Testis (tissue), 3 donors: ENCODE measurements around the gene MOB2. TPM values are rescaled to one million over a fixed set of nuclear protein-coding genes. Genes with fewer than 3 reads are reported as not detected.

Experiments used
- DNase-seq: peaks from one replicate; pipeline ENCODE4 v3.0.0-alpha.2; 2019
- H3K27ac ChIP-seq, 2 donors: fragments of 200-600 bp; sonication (generic); one replicate each; pipeline ENCODE4 v1.5.1; 2019
- H3K27me3 ChIP-seq: fragments of 200-600 bp; sonication (generic); one replicate; pipeline ENCODE4 v1.5.1; 2019
- H3K36me3 ChIP-seq: fragments of 200-600 bp; sonication (generic); one replicate; pipeline ENCODE4 v1.5.1; 2017; ENCODE audit warnings: low read depth; ENCODE audit errors: missing control alignments
- H3K4me1 ChIP-seq: fragments of 200-600 bp; sonication (generic); one replicate; pipeline ENCODE4 v1.5.1; 2019
- H3K4me3 ChIP-seq, 2 donors: fragments of 200-600 bp; sonication (generic); one replicate each; pipeline ENCODE4 v1.5.1; 2017 to 2019
- H3K9me3 ChIP-seq: fragments of 200-600 bp; sonication (generic); one replicate; pipeline ENCODE4 v1.5.1; 2017
- CTCF ChIP-seq, 3 experiments: fragments of 450-650 bp in 2 of 3; fragments of 200-600 bp in 1 of 3; sonication (generic) in 1 of 3; IDR thresholded peaks; one replicate each; pipeline ENCODE4 v1.5.1; 2016 to 2019; ENCODE audit warnings: antibody characterized with exemption in 3 of 3, mild to moderate bottlenecking in 2 of 3, moderate library complexity in 1 of 3
- POLR2A ChIP-seq: fragments of 450-650 bp; IDR thresholded peaks from one replicate; pipeline ENCODE4 v1.6.1; 2017; ENCODE audit warnings: antibody characterized with exemption, mild to moderate bottlenecking, moderate library complexity
- WGBS, 2 donors: methylation state at CpG; one replicate each; pipeline ENCODE4 v1.1.5; 2018; 5-methylcytosine and 5-hydroxymethylcytosine counted together
- intact Hi-C: fragments of 100-400 bp; cut with DNase I; formaldehyde crosslinking; loops from one replicate; pipeline ENCODE4 v1.15.1; 2023; ENCODE audit warnings: low total_unique reads
- polyA plus RNA-seq: library from polyadenylated mRNA; stranded (reverse); fragments of 350-450 nt; fragmentation: Illumina TruSeq; extraction: RNeasy Lipid Tissue Mini Kit (QIAGEN cat#74804); gene quantifications from one replicate; pipeline ENCODE4 v1.2.3, GENCODE V29; 2014; ENCODE audit warnings: low read depth, low replicate concordance; ENCODE audit not compliant: insufficient read depth
- total RNA-seq, 2 donors: library from RNA; depleted of rRNA; stranded (reverse); fragments of >200 nt; gene quantifications; one replicate each; pipeline ENCODE4 v1.2.3, GENCODE V29; 2016

The MOB2 gene
- total and polyA plus RNA-seq, 3 donors from 2014 or later, result 41.5 to 57.7 (median 46.8) TPM

- H3K36me3 ChIP-seq, result no peaks in the 10 kb centered on the region
- H3K4me1 ChIP-seq, result peaks cover 2% of the 10 kb centered on the region
- intact Hi-C loops, result no loop called here
- no peak overlapping the region for H3K27ac ChIP-seq
- 89 to 93% methylated on average over 12 of the region's 12 CpGs for WGBS, 2 donors
- H3K27me3 ChIP-seq, result no peaks in the 10 kb centered on the region
- DNase-seq, result no peak
- H3K4me3 ChIP-seq, result no peak overlapping the region
- no peaks in the 10 kb centered on the region for H3K9me3 ChIP-seq
- no peak for TF ChIP-seq POLR2A
Measured at GRCh38 chr11:1475841-1476240, 10.7 kb downstream of the MOB2 start.

GRCh38 chr11:1473786-1474185 lies 12.8 kb downstream of the MOB2 start:
- no peaks in the 10 kb centered on the region for H3K27me3 ChIP-seq
- no peaks in the 10 kb centered on the region for H3K36me3 ChIP-seq
- no peak for DNase-seq
- intact Hi-C loops, result no loop called here
- no peaks in the 10 kb centered on the region for H3K9me3 ChIP-seq
- WGBS, 2 donors, result 93 to 97% methylated on average over 21 of the region's 22 CpGs
- no peak overlapping the region for H3K27ac ChIP-seq
- H3K4me3 ChIP-seq, result no peak overlapping the region
- no peaks in the 10 kb centered on the region for H3K4me1 ChIP-seq
- TF ChIP-seq CTCF (IDR thresholded peaks at IDR 0.05), result no peak
- TF ChIP-seq POLR2A, result no peak

- DNase-seq, result no peak
- Histone ChIP-seq H3K4me1 (peaks cover 3% of the 10 kb centered on the region), H3K27me3 (no peaks in the 10 kb centered on the region), H3K27ac (no peak overlapping the region), H3K4me3 (no peak overlapping the region), H3K9me3 (no peaks in the 10 kb centered on the region), H3K36me3 (no peaks in the 10 kb centered on the region)
- TF ChIP-seq CTCF (IDR thresholded peaks at IDR 0.05) (no peak), POLR2A (no peak)
- WGBS, 2 donors, result 95 to 96% methylated on average over 11 to 12 of the region's 12 CpGs
- intact Hi-C loops, result no loop called here
Measured at GRCh38 chr11:1473011-1473628, 13.5 kb downstream of the MOB2 start.

- Histone ChIP-seq H3K4me1 (peaks cover 9% of the 10 kb centered on the region), H3K36me3 (no peaks in the 10 kb centered on the region), H3K4me3 (no peak overlapping the region), H3K27me3 (no peaks in the 10 kb centered on the region), H3K27ac (no peak overlapping the region), H3K9me3 (no peaks in the 10 kb centered on the region)
- 89 to 100% methylated on average over 7 to 20 of the region's 21 CpGs for WGBS, 2 donors
- TF ChIP-seq CTCF (IDR thresholded peaks at IDR 0.05) (no peak), POLR2A (no peak)
- DNase-seq, result no peak
- intact Hi-C loops, result no loop called here
Measured at GRCh38 chr11:1472180-1473005, 14.2 kb downstream of the MOB2 start.

GRCh38 chr11:1471736-1472135 lies 14.8 kb downstream of the MOB2 start:
- H3K9me3 ChIP-seq, result no peaks in the 10 kb centered on the region
- H3K4me1 ChIP-seq, result peaks cover 13% of the 10 kb centered on the region
- intact Hi-C loops, result no loop called here
- TF ChIP-seq CTCF (IDR thresholded peaks at IDR 0.05), result no peak
- H3K4me3 ChIP-seq, result no peak overlapping the region
- no peak overlapping the region for H3K27ac ChIP-seq
- no peaks in the 10 kb centered on the region for H3K36me3 ChIP-seq
- WGBS, 2 donors, result 71 to 85% methylated on average over 7 to 9 of the region's 9 CpGs
- H3K27me3 ChIP-seq, result no peaks in the 10 kb centered on the region
- no peak for DNase-seq
